AG10803 (cell line): Measurements from ENCODE around the gene C5.
A peak's percentile ranks its signal among the peaks of the same experiment; 100 is the strongest.

Source experiments
- DNase-seq: peaks from one replicate; pipeline ENCODE4 v3.0.0; 2010; ENCODE audit warnings: low read depth
- H3K4me3 ChIP-seq: 2 replicates; pipeline ENCODE4 v1.5.1; 2011; ENCODE audit warnings: mild to moderate bottlenecking, low read length, control low read depth
- CTCF ChIP-seq: conservative IDR thresholded peaks from 2 replicates; pipeline ENCODE4 v1.5.1; 2011; ENCODE audit warnings: mild to moderate bottlenecking, low read length, control low read depth, inconsistent platforms

The C5 gene

GRCh38 chr9:120916991-120917880 lies 132.8 kb downstream of the C5 start:
- no peak for TF ChIP-seq CTCF
- H3K4me3 ChIP-seq = no peak overlapping the region
- no peak for DNase-seq

DNA sequence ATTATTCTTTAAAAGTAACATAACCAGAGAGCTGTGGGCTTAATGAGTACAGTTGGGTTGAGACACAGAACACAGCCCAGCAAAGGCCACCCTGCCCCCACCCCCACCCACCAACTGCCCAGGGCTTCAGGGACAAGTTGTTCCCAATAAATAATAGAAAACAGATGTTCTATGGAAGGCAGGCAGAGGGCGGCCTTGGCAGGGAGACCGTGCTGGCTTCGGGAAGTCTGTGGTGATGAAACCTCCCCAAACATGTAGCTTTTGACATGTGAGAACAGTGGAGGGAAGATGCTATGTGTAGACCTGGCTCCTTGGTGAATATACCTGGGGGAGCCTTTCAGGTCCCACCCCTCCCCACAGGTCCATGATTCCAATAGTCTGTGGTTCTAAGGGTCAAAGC lies 133.5 kb downstream of the C5 start:
- H3K4me3 ChIP-seq = no peak overlapping the region
- DNase-seq = peak; percentile 83
- TF ChIP-seq CTCF = no peak; the same call in 1 of the 2 replicates

- no peak for DNase-seq
- TF ChIP-seq CTCF = no peak
- H3K4me3 ChIP-seq = no peak overlapping the region
These were observed 134.1 kb downstream of the C5 start for GRCh38 chr9:120915854-120916470.

DNA sequence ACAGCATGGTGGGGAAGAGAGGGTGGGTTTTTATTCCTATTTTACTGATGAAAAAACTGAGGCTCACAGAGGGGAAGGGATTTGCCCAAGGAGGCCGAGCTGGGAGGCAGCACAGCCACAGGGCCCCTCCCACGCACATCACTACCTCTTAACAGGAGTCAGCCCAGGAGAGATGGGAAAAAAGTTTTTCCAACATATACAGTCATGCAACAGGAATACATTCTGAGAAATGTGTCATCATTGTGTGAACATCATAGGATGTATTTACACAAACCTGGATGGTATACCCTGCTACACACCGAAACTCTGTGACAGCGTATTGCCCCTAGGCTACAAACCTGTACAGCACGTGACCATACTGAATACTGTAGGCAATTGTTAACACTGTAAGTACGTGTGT lies 135.1 kb downstream of the C5 start:
- H3K4me3 ChIP-seq = no peak overlapping the region
- TF ChIP-seq CTCF = no peak

GRCh38 chr9:120914396-120914795 lies 135.7 kb downstream of the C5 start:
- no peak for DNase-seq
- no peak for TF ChIP-seq CTCF

More for the DNA sequence above, 135.1 kb downstream of the C5 start:
- DNase-seq = no peak

DNA sequence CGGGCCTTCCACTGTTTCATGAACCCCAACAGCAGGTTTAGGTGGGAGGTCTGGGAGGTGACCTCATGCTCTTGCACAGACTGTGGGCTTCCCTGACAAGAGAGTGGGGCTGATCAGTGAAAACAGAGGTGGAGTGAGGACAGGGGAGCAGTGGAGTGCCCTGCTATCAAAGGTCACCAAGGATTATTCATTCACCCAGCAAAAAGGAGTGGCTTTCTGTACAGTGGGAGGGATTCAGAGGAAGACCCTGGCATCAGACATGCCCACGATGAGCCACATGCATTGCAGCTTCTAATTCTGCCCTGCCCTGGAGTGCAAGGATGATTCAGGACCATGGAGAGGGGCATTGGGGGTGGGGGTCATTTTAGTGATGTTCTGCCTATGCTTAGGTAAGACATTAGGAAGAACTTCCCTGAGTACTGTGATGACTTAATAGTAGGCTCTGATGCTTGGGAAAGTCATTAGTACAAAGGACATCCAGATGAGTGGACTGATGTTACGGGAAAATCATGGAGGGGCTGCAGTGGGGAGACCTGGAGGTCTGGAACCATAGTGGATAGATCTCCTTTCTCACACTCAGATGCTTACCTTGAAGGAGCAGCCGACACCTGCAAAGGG lies 136.3 kb downstream of the C5 start:
- no peak overlapping the region for H3K4me3 ChIP-seq
- DNase-seq = no peak
- TF ChIP-seq CTCF = no peak

More at GRCh38 chr9:120914396-120914795, 135.7 kb downstream of the C5 start:
- no peak overlapping the region for H3K4me3 ChIP-seq
